HPDE6-E6E7 (cell line): ENCODE data around the gene GCNT2.
"Not testable (repeated sequence)": the region's sequence is repeated elsewhere in the genome, so short reads cannot be mapped to it uniquely, and the experiment has no call there.

Experiments
- DNase-seq: peaks from one replicate; pipeline ENCODE4 v3.0.0; 2011; ENCODE audit warnings: missing footprints; ENCODE audit errors: extremely low spot score

GCNT2 gene

DNA sequence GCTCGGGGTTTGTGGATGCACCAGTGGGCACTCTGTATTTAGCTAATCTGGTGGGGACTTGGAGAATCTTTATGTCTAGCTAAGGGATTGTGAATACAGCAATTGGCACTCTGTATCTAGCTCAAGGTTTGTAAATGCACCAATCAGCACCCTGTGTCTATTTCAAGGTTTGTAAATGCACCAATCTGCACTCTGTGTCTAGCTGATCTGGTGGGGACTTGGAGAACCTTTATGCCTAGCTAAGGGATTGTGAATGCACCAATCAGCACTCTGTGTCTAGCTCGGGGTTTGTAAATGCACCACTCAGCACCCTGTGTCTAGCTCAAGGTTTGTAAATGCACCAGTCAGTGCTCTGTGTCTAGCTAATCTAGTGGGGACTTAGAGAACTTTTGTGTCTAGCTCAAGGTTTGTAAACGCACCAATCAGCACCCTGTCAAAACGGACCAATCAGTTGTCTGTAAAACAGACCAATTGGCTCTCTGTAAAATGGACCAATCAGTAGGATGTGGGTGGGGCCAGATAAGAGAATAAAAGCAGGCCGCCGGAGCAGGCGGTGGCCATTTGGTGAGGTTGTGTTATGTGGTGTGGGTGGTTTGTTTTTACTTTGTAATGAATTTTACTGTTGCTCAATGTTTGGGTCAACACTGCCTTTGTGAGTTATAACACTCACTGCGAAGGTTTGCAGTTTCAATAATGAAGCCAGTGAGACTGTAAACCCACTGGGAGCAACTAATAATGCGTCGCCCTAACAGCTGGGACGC lies 139.5 kb downstream of the GCNT2 start:
- DNase-seq, result not testable (repeated sequence)

DNA sequence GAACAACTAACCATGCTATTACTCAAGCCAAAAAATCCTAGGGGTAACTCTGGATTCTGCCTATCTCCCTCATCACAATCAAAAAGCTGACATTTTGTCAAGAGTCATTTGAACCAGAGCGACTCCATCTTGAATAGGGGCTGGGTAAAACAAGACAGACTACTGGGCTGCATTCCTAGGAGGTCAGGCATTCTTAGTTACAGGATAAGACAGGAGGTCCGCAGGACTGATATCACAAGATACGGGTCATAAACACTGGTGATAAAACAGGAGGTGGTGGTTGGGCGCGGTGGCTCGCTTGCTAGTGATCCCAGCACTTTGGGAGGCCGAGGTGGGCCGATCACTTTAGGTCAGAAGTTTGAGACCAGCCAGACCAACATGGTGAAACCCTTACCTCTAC lies 141.1 kb downstream of the GCNT2 start:
- DNase-seq, result no peak

DNA sequence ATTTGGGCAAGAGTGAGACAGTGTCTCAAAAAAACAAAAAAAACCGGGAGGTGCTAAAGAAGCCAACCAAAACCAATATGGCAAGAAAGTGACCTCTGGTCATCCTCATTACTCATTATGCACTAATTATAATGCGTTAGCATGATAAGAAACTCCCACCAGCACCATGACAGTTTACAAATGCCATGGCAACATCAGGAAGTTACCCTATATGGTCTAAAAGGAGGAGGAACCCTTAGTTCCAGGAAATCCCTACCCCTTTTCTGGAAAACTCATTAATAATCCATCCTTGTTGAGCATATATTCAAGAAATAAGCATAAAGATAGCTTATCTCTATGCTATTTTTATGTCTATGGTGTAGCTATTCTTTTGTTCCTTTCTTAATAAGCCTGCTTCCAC lies 141.6 kb downstream of the GCNT2 start:
- DNase-seq, result no peak

DNA sequence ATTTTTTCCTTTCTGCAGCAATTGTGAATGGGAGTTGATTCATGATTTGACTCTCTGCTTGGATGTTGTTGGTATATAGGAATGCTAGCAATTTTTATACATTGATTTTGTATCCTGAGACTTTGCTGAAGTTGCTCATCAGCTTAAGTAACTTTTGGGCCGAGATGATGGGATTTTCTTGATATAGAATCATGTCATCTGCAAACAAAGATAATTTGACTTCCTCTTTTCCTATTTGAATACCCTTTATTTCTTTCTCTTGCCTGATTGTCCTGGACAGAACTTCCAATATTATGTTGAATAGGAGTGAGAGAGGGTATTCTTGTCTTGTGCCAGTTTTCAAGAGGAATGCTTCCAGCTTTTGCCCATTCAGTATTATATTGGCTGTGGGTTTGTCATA lies 144.4 kb downstream of the GCNT2 start:
- not testable (repeated sequence) for DNase-seq

DNA sequence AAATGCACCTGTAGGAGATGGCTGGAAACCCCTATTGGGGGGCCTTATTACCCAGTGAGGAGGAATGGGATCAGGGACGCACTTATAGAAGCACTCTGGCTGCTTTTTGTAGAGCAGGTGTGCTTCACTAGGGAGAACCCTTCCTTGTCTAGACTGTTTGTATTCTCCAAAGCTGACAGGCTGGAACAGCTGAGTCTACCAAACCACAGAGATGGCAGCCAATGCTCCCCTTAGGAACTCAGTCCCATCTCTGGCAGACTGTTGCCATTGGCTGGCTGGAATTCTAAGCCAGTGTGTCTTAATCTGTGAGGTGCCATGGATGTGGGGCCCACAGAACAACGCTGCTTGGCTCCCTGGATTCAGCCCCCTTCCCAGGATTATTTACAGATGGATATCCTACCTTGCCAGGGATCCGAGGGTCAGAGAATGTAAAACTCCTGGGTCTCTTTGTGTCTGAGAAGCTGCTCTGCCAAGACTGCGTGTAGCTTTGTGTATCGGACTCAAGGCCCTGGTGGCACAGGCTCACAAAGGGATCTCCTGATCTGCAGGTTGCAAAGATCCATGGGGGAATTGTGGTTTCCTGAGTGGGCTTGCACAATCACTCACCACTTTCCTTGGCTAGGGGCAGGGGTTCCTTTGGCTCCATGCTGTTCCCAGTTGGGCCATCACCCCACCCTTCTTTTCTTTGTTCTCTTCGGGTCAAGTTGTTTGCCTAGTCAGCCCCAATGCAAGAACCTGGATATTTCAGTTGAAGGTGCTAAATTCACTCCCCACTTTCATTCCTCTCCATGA lies 147.2 kb downstream of the GCNT2 start:
- no peak for DNase-seq

DNA sequence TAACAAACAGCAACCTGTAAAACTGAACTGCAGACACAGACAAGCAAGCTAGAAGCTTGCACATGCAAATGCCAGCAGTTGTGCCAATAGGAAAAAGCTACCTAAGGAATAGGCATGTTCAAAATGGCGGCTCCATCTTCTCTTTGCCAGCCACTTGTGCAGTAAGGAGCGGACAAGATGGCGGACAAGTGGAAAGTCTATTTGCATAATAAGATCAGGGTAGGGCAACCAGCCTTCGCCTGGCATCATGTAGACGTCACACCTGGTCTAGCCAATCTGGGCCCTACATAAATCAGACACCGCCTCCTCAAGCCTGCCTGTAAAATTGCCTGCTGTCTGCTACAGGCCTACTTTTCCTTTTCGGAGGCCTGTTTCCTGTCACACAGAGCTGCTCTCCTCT lies 155.3 kb downstream of the GCNT2 start:
- no peak for DNase-seq

DNA sequence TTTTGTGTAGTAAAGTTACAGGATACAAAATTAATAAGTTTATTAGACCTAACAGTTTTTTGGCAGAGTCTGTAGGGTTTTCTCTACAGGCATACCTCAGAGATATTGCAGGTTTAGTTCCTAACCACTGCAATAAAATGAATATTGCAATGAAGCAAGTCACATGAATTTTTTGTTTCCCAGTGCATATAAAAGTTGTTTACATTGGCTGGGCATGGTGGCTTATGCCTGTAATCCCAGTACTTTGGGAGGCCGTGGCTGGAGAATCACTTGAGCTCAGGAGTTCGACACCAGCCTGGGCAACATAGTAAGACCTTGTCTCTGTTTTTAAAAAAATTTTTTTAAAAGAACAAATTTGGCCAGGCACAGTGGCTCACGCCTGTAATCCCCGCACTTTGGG lies 157.3 kb downstream of the GCNT2 start:
- no peak for DNase-seq
